Measurements from ENCODE around the gene CDC7.

Gene CDC7

DNA sequence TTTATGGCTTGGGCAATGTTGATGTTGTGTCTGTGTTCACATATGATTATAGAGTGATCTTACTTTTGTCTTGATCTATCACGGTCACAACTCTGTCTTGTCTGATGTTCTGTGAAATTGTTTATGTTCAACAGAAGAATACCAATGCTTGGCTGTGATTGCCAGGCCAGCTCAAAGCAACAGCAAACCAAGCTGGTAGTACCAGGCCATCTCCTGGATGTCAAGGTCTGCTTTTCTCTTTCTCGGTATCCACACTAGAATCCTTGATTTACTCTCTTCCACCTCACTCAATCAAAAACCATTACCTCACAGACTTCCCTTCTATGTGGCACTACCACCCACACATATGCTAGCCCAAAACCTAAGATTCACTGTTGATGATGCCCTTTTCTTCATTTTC, 1.3 kb upstream of the CDC7 start:
- no peaks in the 10 kb centered on the region for H3K36me3 ChIP-seq (ENCODE audit: control insufficient read depth in 5 of 5, insufficient read depth in 5 of 5, low read length in 5 of 5)
- no peaks in the 10 kb centered on the region for H3K9me3 ChIP-seq (ENCODE audit: control insufficient read depth in 5 of 5, low read length in 5 of 5)
- no peak overlapping the region for H3K9ac ChIP-seq (ENCODE audit: low read length in 5 of 5)
- H3K4me3 ChIP-seq (ENCODE audit: low read depth in 1 of 5, low read length in 5 of 5): no peak overlapping the region
- H3K27me3 ChIP-seq (ENCODE audit: control insufficient read depth in 5 of 5, insufficient read depth in 4 of 5, low read length in 5 of 5): no peaks in the 10 kb centered on the region
- H3K27ac ChIP-seq (ENCODE audit: low read depth, low read length): no peak overlapping the region
- H3K4me1 ChIP-seq (ENCODE audit: control insufficient read depth in 5 of 5, insufficient read depth in 5 of 5, low read length in 5 of 5): peaks cover 0 to 20% (median 13%) of the 10 kb centered on the region in 5 donors

DNA sequence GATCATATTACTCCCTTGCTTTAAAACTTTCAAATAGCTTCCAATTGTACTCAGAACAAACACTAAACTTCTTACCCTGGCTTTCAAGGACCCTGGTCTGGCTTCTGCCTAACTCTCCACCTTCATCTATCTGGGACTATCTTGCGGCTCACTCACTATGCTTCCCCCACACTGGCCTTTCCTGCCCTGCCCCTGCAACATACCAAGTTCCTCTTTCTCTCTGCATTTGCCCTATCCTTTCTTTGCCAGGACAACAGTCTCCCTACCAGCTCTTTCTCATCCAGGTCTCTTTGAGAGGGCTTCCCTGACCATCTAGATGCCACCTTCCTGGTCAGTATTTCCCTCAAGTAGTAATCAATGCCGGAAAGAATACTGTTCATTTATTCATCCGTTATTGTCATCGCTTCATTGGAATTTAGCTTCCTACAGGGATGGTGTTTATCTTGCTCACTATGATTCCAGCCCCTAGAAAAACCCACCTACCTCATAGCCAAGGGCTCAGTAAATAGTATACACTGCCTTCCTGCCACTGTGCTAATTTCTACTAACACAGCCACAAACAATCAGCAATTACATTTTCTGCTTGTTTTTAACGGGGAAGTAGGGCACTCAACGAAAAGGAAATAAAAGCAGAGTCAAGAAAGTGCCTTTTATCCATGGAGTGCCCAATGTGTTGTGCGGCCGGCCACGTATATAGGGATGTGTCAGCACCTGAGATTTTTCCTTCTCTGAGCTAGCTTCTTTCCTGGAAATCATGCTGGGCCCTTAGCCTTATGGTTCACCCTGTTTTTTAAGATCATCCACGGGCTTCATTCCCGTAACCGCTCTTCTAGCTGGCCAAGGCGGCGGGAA, 521 bp upstream of the CDC7 start:
- H3K27me3 ChIP-seq (ENCODE audit: control insufficient read depth in 5 of 5, insufficient read depth in 4 of 5, low read length in 5 of 5): no peaks in the 10 kb centered on the region
- peak overlapping the region; percentile 50 to 93 (median 85) for H3K9ac ChIP-seq (ENCODE audit: low read length in 5 of 5)
- peak overlapping the region; percentile 76 to 94 (median 85) for H3K4me3 ChIP-seq (ENCODE audit: low read depth in 1 of 5, low read length in 5 of 5)
- H3K4me1 ChIP-seq (ENCODE audit: control insufficient read depth in 5 of 5, insufficient read depth in 5 of 5, low read length in 5 of 5): peaks cover 0 to 20% (median 13%) of the 10 kb centered on the region in 5 donors
- peak overlapping the region; percentile 92 for H3K27ac ChIP-seq (ENCODE audit: low read depth, low read length)
- H3K9me3 ChIP-seq (ENCODE audit: control insufficient read depth in 5 of 5, low read length in 5 of 5): no peaks in the 10 kb centered on the region
- H3K36me3 ChIP-seq (ENCODE audit: control insufficient read depth in 5 of 5, insufficient read depth in 5 of 5, low read length in 5 of 5): no peaks in the 10 kb centered on the region

DNA sequence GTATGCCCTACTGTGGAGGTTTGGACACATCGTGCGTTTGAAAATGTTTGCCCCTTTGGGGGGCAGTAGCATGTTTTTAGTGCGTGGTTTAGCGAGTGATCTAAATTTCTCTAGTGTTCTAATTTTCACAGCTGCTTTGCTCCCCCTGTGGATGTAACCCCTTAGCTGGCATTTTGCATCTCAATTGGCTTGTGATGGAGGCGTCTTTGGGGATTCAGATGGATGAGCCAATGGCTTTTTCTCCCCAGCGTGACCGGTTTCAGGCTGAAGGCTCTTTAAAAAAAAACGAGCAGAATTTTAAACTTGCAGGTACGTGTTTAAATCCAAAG, 836 bp downstream of the CDC7 start:
- no peaks in the 10 kb centered on the region for H3K9me3 ChIP-seq (ENCODE audit: control insufficient read depth in 5 of 5, low read length in 5 of 5)
- peak overlapping the region; percentile 65 to 94 (median 85) for H3K4me3 ChIP-seq (ENCODE audit: low read depth in 1 of 5, low read length in 5 of 5)
- peak overlapping the region; percentile 92 for H3K27ac ChIP-seq (ENCODE audit: low read depth, low read length)
- no peaks in the 10 kb centered on the region for H3K36me3 ChIP-seq (ENCODE audit: control insufficient read depth in 5 of 5, insufficient read depth in 5 of 5, low read length in 5 of 5)
- H3K27me3 ChIP-seq (ENCODE audit: control insufficient read depth in 5 of 5, insufficient read depth in 4 of 5, low read length in 5 of 5): no peaks in the 10 kb centered on the region
- H3K4me1 ChIP-seq (ENCODE audit: control insufficient read depth in 5 of 5, insufficient read depth in 5 of 5, low read length in 5 of 5): peaks cover 0 to 20% (median 13%) of the 10 kb centered on the region in 5 donors
- peak overlapping the region in 4 of 5 donors; percentile 83 to 93 (median 86) for H3K9ac ChIP-seq (ENCODE audit: low read length in 5 of 5)

DNA sequence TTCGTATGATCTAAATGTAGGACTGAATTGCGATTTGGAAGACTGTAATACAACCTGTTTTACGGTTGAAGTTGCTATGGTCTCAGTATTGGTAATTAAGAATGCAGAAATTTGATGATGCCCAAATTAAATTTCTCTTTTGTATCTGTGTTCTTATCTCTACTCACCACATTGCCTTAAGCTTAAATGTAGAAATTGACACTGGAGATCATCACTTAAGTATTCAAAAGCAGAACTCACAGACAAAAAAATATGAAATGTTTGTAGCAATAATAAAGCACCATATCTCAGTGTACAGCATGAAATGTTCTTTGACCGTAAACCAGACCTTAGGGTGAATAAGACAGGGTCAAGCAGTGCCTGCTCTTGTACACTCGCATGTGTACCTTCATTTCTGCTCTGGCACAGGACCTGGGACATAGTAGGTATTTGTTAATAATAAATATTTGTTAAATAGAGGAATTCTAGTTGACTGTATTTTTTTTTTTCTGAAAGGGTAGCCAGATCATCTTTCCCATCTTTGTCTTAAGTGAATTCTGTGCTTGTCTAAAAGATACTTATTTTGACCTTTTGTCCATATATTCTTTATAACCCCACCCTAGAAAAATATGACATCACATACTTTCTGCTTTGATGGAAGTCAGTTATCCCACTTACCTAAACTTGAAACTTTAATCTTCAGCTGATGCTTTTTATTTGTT, 1.5 kb downstream of the CDC7 start:
- H3K27me3 ChIP-seq (ENCODE audit: control insufficient read depth in 5 of 5, insufficient read depth in 4 of 5, low read length in 5 of 5): no peaks in the 10 kb centered on the region
- H3K9me3 ChIP-seq (ENCODE audit: control insufficient read depth in 5 of 5, low read length in 5 of 5): no peaks in the 10 kb centered on the region
- H3K4me1 ChIP-seq (ENCODE audit: control insufficient read depth in 5 of 5, insufficient read depth in 5 of 5, low read length in 5 of 5): peaks cover 0 to 20% (median 13%) of the 10 kb centered on the region in 5 donors
- no peaks in the 10 kb centered on the region for H3K36me3 ChIP-seq (ENCODE audit: control insufficient read depth in 5 of 5, insufficient read depth in 5 of 5, low read length in 5 of 5)
- peak overlapping the region in 3 of 5 donors; percentile 81 to 94 (median 85) for H3K4me3 ChIP-seq (ENCODE audit: low read depth in 1 of 5, low read length in 5 of 5)
- peak overlapping the region; percentile 92 for H3K27ac ChIP-seq (ENCODE audit: low read depth, low read length)
- peak overlapping the region in 2 of 5 donors; percentile 38 to 85 for H3K9ac ChIP-seq (ENCODE audit: low read length in 5 of 5)

DNA sequence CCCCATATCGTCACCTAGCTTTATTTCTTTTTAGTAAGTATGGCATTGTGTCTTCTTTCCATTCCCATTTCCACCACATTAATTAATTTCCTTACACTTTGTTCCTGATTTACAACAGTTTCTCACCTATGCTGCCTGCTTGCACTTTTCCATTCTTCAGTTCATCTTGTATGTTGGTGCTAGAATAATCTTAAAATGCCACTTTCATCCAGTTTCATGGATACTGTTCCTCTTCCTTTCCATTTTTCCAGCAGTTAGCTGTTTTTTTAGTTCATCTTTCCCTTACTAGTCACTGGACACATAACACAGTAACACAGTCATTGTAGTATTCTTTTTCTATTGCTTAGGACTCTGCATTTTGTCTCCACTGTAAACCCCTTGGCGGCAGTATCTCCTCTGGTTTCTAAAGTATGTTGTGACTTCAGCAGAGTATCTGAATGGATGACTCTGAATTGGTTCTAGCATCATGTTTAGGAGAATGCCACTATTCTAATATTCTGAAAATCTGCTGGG, 2.1 kb downstream of the CDC7 start:
- Histone ChIP-seq H3K27ac (ENCODE audit: low read depth, low read length) (no peak overlapping the region), H3K36me3 (ENCODE audit: control insufficient read depth in 5 of 5, insufficient read depth in 5 of 5, low read length in 5 of 5) (no peaks in the 10 kb centered on the region), H3K9ac (ENCODE audit: low read length in 5 of 5) (peak overlapping the region in 1 of 5 donors; percentile 38), H3K4me1 (ENCODE audit: control insufficient read depth in 5 of 5, insufficient read depth in 5 of 5, low read length in 5 of 5) (peaks cover 0 to 20% (median 13%) of the 10 kb centered on the region in 5 donors), H3K9me3 (ENCODE audit: control insufficient read depth in 5 of 5, low read length in 5 of 5) (no peaks in the 10 kb centered on the region), H3K4me3 (ENCODE audit: low read depth in 1 of 5, low read length in 5 of 5) (no peak overlapping the region), H3K27me3 (ENCODE audit: control insufficient read depth in 5 of 5, insufficient read depth in 4 of 5, low read length in 5 of 5) (no peaks in the 10 kb centered on the region)

DNA sequence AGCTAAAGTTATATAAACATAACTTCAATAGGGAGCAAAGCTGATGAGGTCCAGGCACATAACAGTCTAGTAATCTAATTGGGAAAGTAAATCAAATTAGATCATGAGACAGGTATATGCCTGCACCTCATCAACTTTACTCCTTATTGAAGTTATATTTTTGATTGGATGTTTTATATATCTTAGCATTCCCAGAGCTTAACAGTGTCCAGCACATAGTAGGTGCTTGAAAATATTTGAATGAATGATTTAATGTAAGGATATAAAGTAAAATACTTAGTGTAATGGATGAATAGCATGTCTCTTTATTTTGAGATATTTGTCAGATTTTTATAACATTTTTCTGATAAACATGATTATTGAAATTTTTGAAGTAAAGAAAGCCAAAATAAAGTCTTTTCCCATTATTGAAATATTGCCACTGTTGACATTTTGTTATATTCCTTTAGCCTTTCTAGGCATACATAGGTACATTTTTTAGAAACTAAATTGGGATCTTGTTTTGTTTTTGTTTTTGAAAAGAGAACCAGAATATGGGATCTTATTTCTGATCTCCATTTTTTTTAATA, 2.8 kb downstream of the CDC7 start:
- Histone ChIP-seq H3K27ac (ENCODE audit: low read depth, low read length) (no peak overlapping the region), H3K9ac (ENCODE audit: low read length in 5 of 5) (no peak overlapping the region), H3K36me3 (ENCODE audit: control insufficient read depth in 5 of 5, insufficient read depth in 5 of 5, low read length in 5 of 5) (no peaks in the 10 kb centered on the region), H3K4me1 (ENCODE audit: control insufficient read depth in 5 of 5, insufficient read depth in 5 of 5, low read length in 5 of 5) (peaks cover 0 to 20% (median 13%) of the 10 kb centered on the region in 5 donors), H3K9me3 (ENCODE audit: control insufficient read depth in 5 of 5, low read length in 5 of 5) (no peaks in the 10 kb centered on the region), H3K27me3 (ENCODE audit: control insufficient read depth in 5 of 5, insufficient read depth in 4 of 5, low read length in 5 of 5) (no peaks in the 10 kb centered on the region), H3K4me3 (ENCODE audit: low read depth in 1 of 5, low read length in 5 of 5) (no peak overlapping the region)

DNA sequence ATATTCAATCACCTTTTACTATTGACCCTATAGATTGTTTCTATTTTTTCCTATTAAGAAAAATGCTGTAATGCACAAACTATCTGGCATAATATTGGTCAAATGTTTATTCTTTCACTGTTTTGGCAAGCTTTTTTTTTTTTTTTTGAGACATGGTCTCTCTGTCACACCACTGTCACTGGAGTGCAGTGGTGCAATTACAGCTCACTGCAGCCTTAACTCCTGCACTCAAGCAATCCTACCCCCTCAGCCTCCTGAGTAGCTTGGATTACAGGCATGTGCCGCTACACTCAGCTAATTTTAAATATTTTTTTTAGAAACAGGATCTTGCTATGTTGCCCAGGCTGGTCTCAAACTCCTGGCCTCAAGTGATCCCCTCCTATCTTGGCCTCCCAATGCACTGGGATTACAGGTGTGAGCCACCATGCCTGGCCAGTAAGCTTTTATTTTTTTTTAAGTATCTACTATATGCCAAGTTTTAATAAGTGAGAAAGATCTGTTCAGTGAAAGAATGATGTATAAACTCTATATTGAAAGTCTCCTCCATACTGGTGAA, 3.4 kb downstream of the CDC7 start:
- Histone ChIP-seq H3K4me1 (ENCODE audit: control insufficient read depth in 5 of 5, insufficient read depth in 5 of 5, low read length in 5 of 5) (peaks cover 0 to 20% (median 13%) of the 10 kb centered on the region in 5 donors), H3K36me3 (ENCODE audit: control insufficient read depth in 5 of 5, insufficient read depth in 5 of 5, low read length in 5 of 5) (no peaks in the 10 kb centered on the region), H3K9ac (ENCODE audit: low read length in 5 of 5) (no peak overlapping the region), H3K27me3 (ENCODE audit: control insufficient read depth in 5 of 5, insufficient read depth in 4 of 5, low read length in 5 of 5) (no peaks in the 10 kb centered on the region), H3K4me3 (ENCODE audit: low read depth in 1 of 5, low read length in 5 of 5) (no peak overlapping the region), H3K27ac (ENCODE audit: low read depth, low read length) (no peak overlapping the region), H3K9me3 (ENCODE audit: control insufficient read depth in 5 of 5, low read length in 5 of 5) (no peaks in the 10 kb centered on the region)

DNA sequence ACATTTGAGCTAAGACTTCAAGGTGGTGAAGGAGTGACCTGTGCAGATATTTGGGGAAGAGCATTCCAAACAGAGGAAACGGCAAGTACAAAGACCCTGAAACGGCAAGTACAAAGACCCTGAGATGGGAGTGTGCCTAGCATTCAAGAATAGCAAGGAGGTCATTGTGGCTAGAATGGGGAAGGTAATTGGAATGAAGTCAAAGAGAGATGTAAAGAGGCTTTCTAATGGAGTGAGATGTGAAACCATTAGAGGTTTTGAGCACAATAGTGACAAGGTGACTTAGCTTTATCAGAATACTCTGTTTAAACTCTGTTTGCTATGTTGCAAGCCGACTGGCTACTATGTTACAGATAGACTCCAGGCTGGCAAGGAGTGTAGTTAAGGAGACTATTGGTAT, 4.4 kb downstream of the CDC7 start:
- Histone ChIP-seq H3K9me3 (ENCODE audit: control insufficient read depth in 5 of 5, low read length in 5 of 5) (no peaks in the 10 kb centered on the region), H3K36me3 (ENCODE audit: control insufficient read depth in 5 of 5, insufficient read depth in 5 of 5, low read length in 5 of 5) (no peaks in the 10 kb centered on the region), H3K9ac (ENCODE audit: low read length in 5 of 5) (no peak overlapping the region), H3K27me3 (ENCODE audit: control insufficient read depth in 5 of 5, insufficient read depth in 4 of 5, low read length in 5 of 5) (no peaks in the 10 kb centered on the region), H3K4me3 (ENCODE audit: low read depth in 1 of 5, low read length in 5 of 5) (no peak overlapping the region), H3K27ac (ENCODE audit: low read depth, low read length) (no peak overlapping the region), H3K4me1 (ENCODE audit: control insufficient read depth in 5 of 5, insufficient read depth in 5 of 5, low read length in 5 of 5) (peaks cover 0 to 14% (median 10%) of the 10 kb centered on the region in 5 donors)

DNA sequence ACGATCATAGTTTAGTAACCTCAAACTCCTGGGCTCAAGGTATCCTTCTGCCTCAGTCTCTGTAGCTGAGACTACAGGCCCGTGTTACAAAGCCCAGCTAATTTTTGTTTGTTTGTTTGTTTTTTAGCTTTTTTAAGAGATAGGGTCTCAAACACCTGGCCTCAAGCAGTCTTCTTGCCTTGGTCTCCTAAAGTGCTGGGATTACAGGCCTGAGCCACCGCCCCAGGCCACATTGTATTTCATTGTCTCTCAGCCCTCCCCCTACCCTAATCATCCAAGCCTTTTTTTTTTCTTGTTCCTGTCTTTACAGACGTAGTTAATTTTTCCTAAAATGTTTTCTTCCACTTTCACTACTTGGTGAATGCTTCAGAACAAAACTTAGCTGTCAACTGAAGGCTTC, 5.4 kb downstream of the CDC7 start:
- Histone ChIP-seq H3K27ac (ENCODE audit: low read depth, low read length) (no peak overlapping the region), H3K4me1 (ENCODE audit: control insufficient read depth in 5 of 5, insufficient read depth in 5 of 5, low read length in 5 of 5) (peaks cover 0 to 9% (median 8%) of the 10 kb centered on the region in 5 donors), H3K27me3 (ENCODE audit: control insufficient read depth in 5 of 5, insufficient read depth in 4 of 5, low read length in 5 of 5) (no peaks in the 10 kb centered on the region), H3K4me3 (ENCODE audit: low read depth in 1 of 5, low read length in 5 of 5) (no peak overlapping the region), H3K9me3 (ENCODE audit: control insufficient read depth in 5 of 5, low read length in 5 of 5) (no peaks in the 10 kb centered on the region), H3K36me3 (ENCODE audit: control insufficient read depth in 5 of 5, insufficient read depth in 5 of 5, low read length in 5 of 5) (no peaks in the 10 kb centered on the region), H3K9ac (ENCODE audit: low read length in 5 of 5) (no peak overlapping the region)
